Transverse colon (tissue), 3 donors: ENCODE results near the gene CCDC60.

Source experiments
- EP300 ChIP-seq: sonication (generic); formaldehyde crosslinking; IDR thresholded peaks from one replicate; pipeline ENCODE4 v1.6.1; 2017; ENCODE audit warnings: antibody characterized with exemption, low read depth
- POLR2A ChIP-seq: fragments of 450-650 bp; IDR thresholded peaks from one replicate; pipeline ENCODE4 v1.6.1; 2016; ENCODE audit warnings: antibody characterized with exemption, mild to moderate bottlenecking, moderate library complexity
- TF ChIP-seq, protein P1 (sequence below), 5 experiments: fragments of 200-600 bp in 3 of 5; fragments of 450-650 bp in 2 of 5; sonication (generic) in 3 of 5; IDR thresholded peaks; 1 replicate in 2 of 5; 2 replicates in 3 of 5; pipeline ENCODE4 v1.5.1; 2016 to 2017; ENCODE audit warnings: antibody characterized with exemption in 5 of 5, inconsistent platforms in 3 of 5, mild to moderate bottlenecking in 2 of 5, moderate library complexity in 1 of 5

DNA sequence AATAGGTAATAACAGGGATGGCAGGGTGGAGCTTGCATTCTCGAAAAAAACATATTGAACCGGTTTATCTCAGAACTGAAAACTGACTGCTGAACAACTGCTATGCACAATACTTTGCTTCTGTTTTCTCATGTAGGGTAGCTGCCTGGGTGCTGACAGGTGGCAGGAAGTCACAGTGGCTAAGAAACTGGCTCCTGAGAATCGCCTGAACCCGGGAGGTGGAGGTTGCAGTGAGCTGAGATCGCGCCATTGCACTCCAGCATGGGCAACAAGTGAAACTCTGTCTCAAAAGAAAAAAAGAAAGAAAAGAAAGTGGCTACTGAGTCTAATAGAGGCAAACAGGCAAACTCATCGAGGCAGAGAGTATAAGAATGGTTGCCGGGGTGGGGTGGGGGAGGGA is 113.1 kb downstream of the CCDC60 start:
- TF ChIP-seq, protein P1, sequence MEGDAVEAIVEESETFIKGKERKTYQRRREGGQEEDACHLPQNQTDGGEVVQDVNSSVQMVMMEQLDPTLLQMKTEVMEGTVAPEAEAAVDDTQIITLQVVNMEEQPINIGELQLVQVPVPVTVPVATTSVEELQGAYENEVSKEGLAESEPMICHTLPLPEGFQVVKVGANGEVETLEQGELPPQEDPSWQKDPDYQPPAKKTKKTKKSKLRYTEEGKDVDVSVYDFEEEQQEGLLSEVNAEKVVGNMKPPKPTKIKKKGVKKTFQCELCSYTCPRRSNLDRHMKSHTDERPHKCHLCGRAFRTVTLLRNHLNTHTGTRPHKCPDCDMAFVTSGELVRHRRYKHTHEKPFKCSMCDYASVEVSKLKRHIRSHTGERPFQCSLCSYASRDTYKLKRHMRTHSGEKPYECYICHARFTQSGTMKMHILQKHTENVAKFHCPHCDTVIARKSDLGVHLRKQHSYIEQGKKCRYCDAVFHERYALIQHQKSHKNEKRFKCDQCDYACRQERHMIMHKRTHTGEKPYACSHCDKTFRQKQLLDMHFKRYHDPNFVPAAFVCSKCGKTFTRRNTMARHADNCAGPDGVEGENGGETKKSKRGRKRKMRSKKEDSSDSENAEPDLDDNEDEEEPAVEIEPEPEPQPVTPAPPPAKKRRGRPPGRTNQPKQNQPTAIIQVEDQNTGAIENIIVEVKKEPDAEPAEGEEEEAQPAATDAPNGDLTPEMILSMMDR (IDR thresholded peaks at IDR 0.05): no peak
- TF ChIP-seq EP300 (no peak), POLR2A (no peak)
